T-cell (primary cell): Measurements from ENCODE around the gene ZCCHC2. TPM values are rescaled to one million over a fixed set of nuclear protein-coding genes. Genes with fewer than 3 reads are reported as not detected.

Experiments used
- ATAC-seq, 4 experiments: fragments of 200-7000 bp in 3 of 4; fragments of 150-1000 bp in 1 of 4; cut with Tn5 transposase; replicated peaks in 1 of 4; 1 replicate in 3 of 4; 2 replicates in 1 of 4; pipeline ENCODE4 v1.10.0; 2021; ENCODE audit warnings: moderate library complexity in 3 of 4, mild to moderate bottlenecking in 2 of 4, moderate number of reproducible peaks in 1 of 4
- CTCF ChIA-PET, 2 donors: fragments of 300-600 bp; sonication (Branson Sonifier 250); formaldehyde crosslinking; loops; one replicate each; lab custom pipeline; 2022; ENCODE audit warnings: antibody characterized with exemption in 2 of 2; lab: Charles Lee
- POLR2A ChIA-PET, 2 donors: fragments of 300-600 bp; sonication (Branson Sonifier 250); formaldehyde crosslinking; loops; one replicate each; lab custom pipeline; 2022; ENCODE audit warnings: antibody characterized with exemption in 2 of 2; lab: Charles Lee
- DNase-seq, 35 experiments: peaks; one replicate each; pipeline versions ENCODE4 v3.0.0 to v3.0.0-alpha.2; 2013 to 2023
- H3K27ac ChIP-seq: one replicate; pipeline ENCODE4 v1.5.1; 2013; ENCODE audit warnings: low read length
- H3K27me3 ChIP-seq, 2 experiments: replicated peaks in 1 of 2; 1 replicate in 1 of 2; 2 replicates in 1 of 2; pipeline versions ENCODE4 v1.6.1 to v1.7.0; 2013; ENCODE audit warnings: low read length in 1 of 2, mixed read lengths in 1 of 2; ENCODE audit not compliant: control insufficient read depth in 2 of 2, insufficient read depth in 2 of 2; ENCODE audit errors: extremely low read depth in 1 of 2
- H3K36me3 ChIP-seq, 2 donors: 1 replicate in 1 of 2; 2 replicates in 1 of 2; pipeline versions ENCODE4 v1.6.1 to v1.7.0; 2013; ENCODE audit warnings: low read length in 1 of 2; ENCODE audit not compliant: control insufficient read depth in 2 of 2, insufficient read depth in 1 of 2; ENCODE audit errors: extremely low read depth in 1 of 2
- H3K4me1 ChIP-seq, 2 experiments: 1 replicate in 1 of 2; 2 replicates in 1 of 2; pipeline versions ENCODE4 v1.6.1 to v1.7.0; 2013; ENCODE audit warnings: low read length in 2 of 2, mixed read lengths in 1 of 2; ENCODE audit not compliant: insufficient read depth in 2 of 2, control insufficient read depth in 1 of 2; ENCODE audit errors: extremely low read depth in 1 of 2
- H3K4me3 ChIP-seq, 2 donors: 1 replicate in 1 of 2; 2 replicates in 1 of 2; pipeline versions ENCODE4 v1.5.1 to v1.7.0; 2013; ENCODE audit warnings: mild to moderate bottlenecking in 2 of 2, low read length in 1 of 2, moderate library complexity in 1 of 2; ENCODE audit not compliant: control insufficient read depth in 1 of 2; ENCODE audit errors: extremely low read depth in 1 of 2
- H3K9me3 ChIP-seq: 2 replicates; pipeline ENCODE4 v1.7.0; 2013
- H3K27ac Mint-ChIP-seq, 2 donors: one replicate each; pipeline ENCODE4 v1.8.0; 2020 to 2021; ENCODE audit warnings: mild to moderate bottlenecking in 2 of 2, mixed read lengths in 2 of 2
- H3K27me3 Mint-ChIP-seq, 2 donors: one replicate each; pipeline ENCODE4 v1.8.0; 2021 to 2022; ENCODE audit warnings: mixed read lengths in 2 of 2
- H3K36me3 Mint-ChIP-seq: one replicate; pipeline ENCODE4 v1.8.0; 2021; ENCODE audit warnings: mixed read lengths
- H3K4me1 Mint-ChIP-seq, 3 donors: one replicate each; pipeline ENCODE4 v1.8.0; 2020 to 2022; ENCODE audit warnings: mixed read lengths in 3 of 3, mild to moderate bottlenecking in 1 of 3
- H3K4me3 Mint-ChIP-seq, 3 donors: one replicate each; pipeline ENCODE4 v1.8.0; 2020 to 2022; ENCODE audit warnings: mild to moderate bottlenecking in 3 of 3, mixed read lengths in 3 of 3, moderate library complexity in 3 of 3
- H3K9me3 Mint-ChIP-seq, 3 donors: one replicate each; pipeline ENCODE4 v1.8.0; 2020 to 2022; ENCODE audit warnings: mixed read lengths in 3 of 3
- WGBS: methylation state at CpG from one replicate; pipeline ENCODE4 v1.1.5; 2013; ENCODE audit warnings: missing lambda C conversion rate; ENCODE audit not compliant: insufficient coverage; 5-methylcytosine and 5-hydroxymethylcytosine counted together
- total RNA-seq, 35 experiments: library from RNA in 6 of 35; stranded (reverse) in 6 of 35; fragments of 120-200 nt in 1 of 35; gene quantifications; one replicate each; pipeline versions ENCODE4 v1.2.1 to v1.2.4 and lab custom pipeline; 2013 to 2026

Gene ZCCHC2
- total RNA-seq, 5 donors from 2014 or later (not counting 1 experiment from before 2014, with no cell fraction given), result 46.1 to 88.0 (median 52.2) TPM

GRCh38 chr18:62498616-62499262, 24.1 kb upstream of the ZCCHC2 start:
- peaks cover 0 to 7% of the 10 kb centered on the region in 2 experiments for H3K27me3 ChIP-seq
- POLR2A ChIA-PET, result interaction anchor here in 1 of 2 donors (0.6 kb wide), 1 partner anchor 21 kb away, joined by 3 read pairs; no protein-coding TSS in a partner anchor
- H3K4me1 Mint-ChIP-seq, result peaks cover 0 to 1% (median 0%) of the 10 kb centered on the region in 3 donors
- no peaks in the 10 kb centered on the region for H3K9me3 ChIP-seq
- no peaks in the 10 kb centered on the region for H3K4me1 ChIP-seq
- CTCF ChIA-PET, result interaction anchor here in 1 of 2 donors (0.6 kb wide), 1 partner anchor 375 kb away, joined by 5 read pairs; no protein-coding TSS in a partner anchor
- H3K4me3 ChIP-seq, result no peak overlapping the region
- no peak overlapping the region for H3K27ac Mint-ChIP-seq
- no peak overlapping the region for H3K4me3 Mint-ChIP-seq
- H3K27ac ChIP-seq, result no peak overlapping the region
- H3K36me3 ChIP-seq, result no peaks in the 10 kb centered on the region
- peaks cover 11% of the 10 kb centered on the region for H3K36me3 Mint-ChIP-seq
- DNase-seq (no peak), ATAC-seq (no peak)
- H3K27me3 Mint-ChIP-seq, result peaks cover 3 to 7% of the 10 kb centered on the region in 2 donors
- 90% methylated on average over 5 of the region's 7 CpGs for WGBS
- H3K9me3 Mint-ChIP-seq, result no peaks in the 10 kb centered on the region

GRCh38 chr18:62499263-62499650, 23.6 kb upstream of the ZCCHC2 start:
- Mint-ChIP-seq H3K4me3 (no peak overlapping the region), H3K27ac (no peak overlapping the region), H3K36me3 (peaks cover 11% of the 10 kb centered on the region), H3K9me3 (no peaks in the 10 kb centered on the region), H3K4me1 (peaks cover 0 to 1% (median 0%) of the 10 kb centered on the region in 3 donors), H3K27me3 (peaks cover 3 to 5% of the 10 kb centered on the region in 2 donors)
- H3K27ac ChIP-seq, result no peak overlapping the region
- 92% methylated on average over 10 of the region's 10 CpGs for WGBS
- no peaks in the 10 kb centered on the region for H3K4me1 ChIP-seq
- ATAC-seq, result no peak
- DNase-seq, result no peak
- peaks cover 0 to 7% of the 10 kb centered on the region in 2 experiments for H3K27me3 ChIP-seq
- CTCF ChIA-PET, result interaction anchor here in 1 of 2 donors (0.6 kb wide), 1 partner anchor 374 kb away, joined by 5 read pairs; no protein-coding TSS in a partner anchor
- no peaks in the 10 kb centered on the region for H3K9me3 ChIP-seq
- no peaks in the 10 kb centered on the region for H3K36me3 ChIP-seq
- no peak overlapping the region for H3K4me3 ChIP-seq
- POLR2A ChIA-PET, result no interaction called here

GRCh38 chr18:62500174-62500573, 22.7 kb upstream of the ZCCHC2 start:
- ChIA-PET CTCF (interaction anchor here in 1 of 2 donors (0.6 to 0.7 kb wide), 2 partner anchors 100 to 254 kb away, joined by 3 to 5 read pairs; no protein-coding TSS in a partner anchor), POLR2A (no interaction called here)
- peaks cover 11% of the 10 kb centered on the region for H3K36me3 Mint-ChIP-seq
- WGBS, result no CpG with 5 or more reads among the region's 1 CpG
- peaks cover 1 to 4% (median 3%) of the 10 kb centered on the region in 3 donors for H3K4me1 Mint-ChIP-seq
- no peak for ATAC-seq
- no peak overlapping the region for H3K27ac ChIP-seq
- no peaks in the 10 kb centered on the region for H3K36me3 ChIP-seq
- no peak overlapping the region for H3K27ac Mint-ChIP-seq
- peaks cover 0 to 3% of the 10 kb centered on the region in 2 experiments for H3K4me1 ChIP-seq
- H3K9me3 ChIP-seq, result no peaks in the 10 kb centered on the region
- H3K4me3 ChIP-seq, result no peak overlapping the region
- no peak overlapping the region for H3K4me3 Mint-ChIP-seq
- no peak for DNase-seq
- H3K27me3 Mint-ChIP-seq, result no peaks in the 10 kb centered on the region
- no peaks in the 10 kb centered on the region for H3K9me3 Mint-ChIP-seq
- peaks cover 0 to 7% of the 10 kb centered on the region in 2 experiments for H3K27me3 ChIP-seq

GRCh38 chr18:62500966-62501591, 21.7 kb upstream of the ZCCHC2 start:
- Histone ChIP-seq H3K4me3 (no peak overlapping the region), H3K9me3 (no peaks in the 10 kb centered on the region), H3K27me3 (peaks cover 0 to 7% of the 10 kb centered on the region in 2 experiments), H3K27ac (no peak overlapping the region), H3K4me1 (peaks cover 6 to 12% of the 10 kb centered on the region in 2 experiments), H3K36me3 (no peaks in the 10 kb centered on the region)
- CTCF ChIA-PET, result interaction anchor here in 1 of 2 donors (0.6 to 0.7 kb wide), 2 partner anchors 101 to 253 kb away, joined by 3 to 5 read pairs; no protein-coding TSS in a partner anchor
- POLR2A ChIA-PET, result interaction anchor here in 1 of 2 donors (0.7 kb wide), 1 partner anchor 254 kb away, joined by 3 read pairs; no protein-coding TSS in a partner anchor
- H3K27me3 Mint-ChIP-seq, result no peaks in the 10 kb centered on the region
- H3K4me3 Mint-ChIP-seq, result no peak overlapping the region
- H3K4me1 Mint-ChIP-seq, result peaks cover 10 to 11% (median 11%) of the 10 kb centered on the region in 3 donors
- DNase-seq (no peak), ATAC-seq (no peak)
- no peaks in the 10 kb centered on the region for H3K9me3 Mint-ChIP-seq
- H3K27ac Mint-ChIP-seq, result no peak overlapping the region
- peaks cover 11% of the 10 kb centered on the region for H3K36me3 Mint-ChIP-seq

GRCh38 chr18:62505669-62506494, 16.9 kb upstream of the ZCCHC2 start:
- POLR2A ChIA-PET, result interaction anchor here (0.6 to 1.3 kb wide), 9 partner anchors 11 to 1528 kb away, joined by 3 to 9 read pairs (median 3); partner anchors contain the start of gene ZCCHC2 (in 1 of the 2)
- DNase-seq (peak in 9 of 35 experiments; percentile 4 to 66 (median 21)), ATAC-seq (peak; percentile 57 to 78 (median 68))
- peak overlapping the region; percentile 76 for H3K27ac ChIP-seq
- Mint-ChIP-seq H3K4me1 (peaks cover 16 to 22% (median 21%) of the 10 kb centered on the region in 3 donors), H3K36me3 (peaks cover 13% of the 10 kb centered on the region), H3K27ac (peak overlapping the region; percentile 95 to 99), H3K9me3 (peaks cover 0 to 3% (median 0%) of the 10 kb centered on the region in 3 donors), H3K27me3 (no peaks in the 10 kb centered on the region), H3K4me3 (peak overlapping the region; percentile 81 to 88 (median 82))
- CTCF ChIA-PET, result interaction anchor here (0.6 to 1.6 kb wide), 8 partner anchors 10 to 954 kb away, joined by 3 to 5 read pairs (median 4); partner anchors contain the start of gene PHLPP1 (in 1 of the 2)
- no peaks in the 10 kb centered on the region for H3K9me3 ChIP-seq
- H3K36me3 ChIP-seq, result no peaks in the 10 kb centered on the region
- H3K4me1 ChIP-seq, result peaks cover 9 to 12% of the 10 kb centered on the region in 2 experiments
- no peaks in the 10 kb centered on the region for H3K27me3 ChIP-seq
- WGBS, result 77% methylated on average over 3 of the region's 8 CpGs
- H3K4me3 ChIP-seq, result peak overlapping the region; percentile 44 to 79
